CD14-positive monocyte (primary cell): ENCODE data around the gene TMEM222. TPM values are rescaled to one million over a fixed set of nuclear protein-coding genes. Genes with fewer than 3 reads are reported as not detected.
"Not testable (repeated sequence)": the region's sequence is repeated elsewhere in the genome, so short reads cannot be mapped to it uniquely, and the experiment has no call there.

Source experiments
- DNase-seq, 3 donors: peaks; one replicate each; pipeline ENCODE4 v3.0.0-alpha.2; 2011 to 2022
- H2AFZ ChIP-seq: 2 replicates; pipeline ENCODE4 v1.6.0; 2012; ENCODE audit warnings: mild to moderate bottlenecking, low read depth, low read length, inconsistent platforms; ENCODE audit not compliant: insufficient read depth, poor library complexity, severe bottlenecking
- H3K27ac ChIP-seq, 2 donors: 1 replicate in 1 of 2; 2 replicates in 1 of 2; pipeline ENCODE4 v1.5.1; 2012 to 2013; ENCODE audit warnings: low read length in 2 of 2, control low read depth in 1 of 2, inconsistent platforms in 1 of 2, low read depth in 1 of 2, mild to moderate bottlenecking in 1 of 2
- H3K27me3 ChIP-seq, 2 donors: one replicate each; pipeline versions ENCODE4 v1.6.0 to v1.6.1; 2011 to 2013; ENCODE audit warnings: low read length in 2 of 2; ENCODE audit not compliant: control insufficient read depth in 2 of 2, insufficient read depth in 2 of 2
- H3K36me3 ChIP-seq, 2 donors: replicated peaks in 1 of 2; 1 replicate in 1 of 2; 2 replicates in 1 of 2; pipeline versions ENCODE4 v1.5.1 to v1.6.1; 2012 to 2013; ENCODE audit warnings: low read length in 2 of 2, control low read depth in 1 of 2, inconsistent platforms in 1 of 2, mild to moderate bottlenecking in 1 of 2; ENCODE audit not compliant: insufficient read depth in 2 of 2, control insufficient read depth in 1 of 2
- H3K4me1 ChIP-seq, 2 donors: 1 replicate in 1 of 2; 2 replicates in 1 of 2; pipeline versions ENCODE4 v1.5.1 to v1.6.1; 2012 to 2013; ENCODE audit warnings: low read length in 2 of 2, control low read depth in 1 of 2, inconsistent platforms in 1 of 2, mild to moderate bottlenecking in 1 of 2, moderate library complexity in 1 of 2; ENCODE audit not compliant: insufficient read depth in 2 of 2, control insufficient read depth in 1 of 2
- H3K4me2 ChIP-seq: replicated peaks from 2 replicates; pipeline ENCODE3; 2012; ENCODE audit warnings: low read length, moderate library complexity, mild to moderate bottlenecking; ENCODE audit not compliant: poor library complexity, severe bottlenecking; ENCODE audit errors: extremely low read depth
- H3K4me3 ChIP-seq, 3 experiments: fragments of 200-600 bp in 1 of 3; sonication (generic) in 1 of 3; replicated peaks in 1 of 3; 1 replicate in 2 of 3; 2 replicates in 1 of 3; pipeline ENCODE4 v1.5.1; 2011 to 2013; ENCODE audit warnings: low read length in 3 of 3, mild to moderate bottlenecking in 3 of 3, control low read depth in 2 of 3, low read depth in 2 of 3, inconsistent platforms in 1 of 3, moderate library complexity in 1 of 3
- H3K79me2 ChIP-seq: 2 replicates; pipeline ENCODE4 v1.6.0; 2012; ENCODE audit warnings: mild to moderate bottlenecking, control low read depth, inconsistent platforms, low read length, moderate library complexity; ENCODE audit not compliant: insufficient read depth
- H3K9ac ChIP-seq: 2 replicates; pipeline ENCODE4 v1.6.0; 2017; ENCODE audit warnings: low read length, mild to moderate bottlenecking; ENCODE audit not compliant: insufficient read depth, poor library complexity, severe bottlenecking
- H3K9me3 ChIP-seq, 2 donors: replicated peaks in 1 of 2; 1 replicate in 1 of 2; 2 replicates in 1 of 2; pipeline versions ENCODE4 v1.5.1 to v1.6.1; 2012 to 2013; ENCODE audit warnings: low read length in 2 of 2, control low read depth in 1 of 2; ENCODE audit not compliant: control insufficient read depth in 1 of 2, insufficient read depth in 1 of 2
- H4K20me1 ChIP-seq: 2 replicates; pipeline ENCODE4 v1.6.0; 2012; ENCODE audit warnings: mild to moderate bottlenecking, low read length, control low read depth, moderate library complexity; ENCODE audit not compliant: insufficient read depth
- H3K27ac Mint-ChIP-seq, 7 donors: one replicate each; pipeline ENCODE4 v1.8.0; 2020; ENCODE audit warnings: mild to moderate bottlenecking in 7 of 7, mixed read lengths in 7 of 7, moderate library complexity in 6 of 7, inconsistent platforms in 2 of 7
- H3K27me3 Mint-ChIP-seq, 3 donors: one replicate each; pipeline ENCODE4 v1.8.0; 2021 to 2022; ENCODE audit warnings: low read depth in 3 of 3, mild to moderate bottlenecking in 3 of 3, mixed read lengths in 3 of 3, moderate library complexity in 3 of 3, inconsistent platforms in 1 of 3
- H3K36me3 Mint-ChIP-seq, 2 donors: one replicate each; pipeline ENCODE4 v1.8.0; 2020; ENCODE audit warnings: mixed read lengths in 2 of 2, inconsistent platforms in 1 of 2, mild to moderate bottlenecking in 1 of 2
- H3K4me1 Mint-ChIP-seq: one replicate; pipeline ENCODE4 v1.8.0; 2020; ENCODE audit warnings: mild to moderate bottlenecking, mixed read lengths
- H3K4me3 Mint-ChIP-seq, 2 donors: one replicate each; pipeline ENCODE4 v1.8.0; 2020; ENCODE audit warnings: mild to moderate bottlenecking in 2 of 2, mixed read lengths in 2 of 2, moderate library complexity in 1 of 2
- H3K9me3 Mint-ChIP-seq, 7 donors: one replicate each; pipeline ENCODE4 v1.8.0; 2020 to 2022; ENCODE audit warnings: mixed read lengths in 7 of 7, mild to moderate bottlenecking in 6 of 7, moderate library complexity in 6 of 7, inconsistent platforms in 2 of 7
- WGBS: methylation state at CpG from one replicate; pipeline ENCODE4 v1.1.5; 2013; ENCODE audit warnings: missing lambda C conversion rate; ENCODE audit not compliant: insufficient coverage; 5-methylcytosine and 5-hydroxymethylcytosine counted together
- intact Hi-C, 2 donors: fragments of 100-400 bp; cut with micrococcal nuclease; formaldehyde crosslinking; loops; one replicate each; pipeline versions ENCODE4 v1.15.0 to v1.15.1; 2023
- polyA plus RNA-seq, 3 donors: library from polyadenylated mRNA; depleted of rRNA in 1 of 3; unstranded in 2 of 3; stranded (reverse) in 1 of 3; fragments of 300-500 nt in 2 of 3; fragments of >200 nt in 1 of 3; fragmentation: Illumina TruSeq in 2 of 3; gene quantifications; 1 replicate in 2 of 3; 2 replicates in 1 of 3; pipeline ENCODE4 v1.2.3, GENCODE V29; 2012 to 2021
- TF ChIP-seq, protein P1 (sequence below): fragments of 200-600 bp; IDR thresholded peaks from one replicate; pipeline ENCODE4 v1.8.0; 2022; ENCODE audit warnings: antibody characterized with exemption, mild to moderate bottlenecking

TMEM222 gene
- polyA plus RNA-seq, 3 donors: 23.2 to 29.0 (median 24.6) TPM

- Histone ChIP-seq H3K9ac (no peak within 1 kb of the TSS), H4K20me1 (no peaks in the 10 kb centered on the region), H3K36me3 (no peaks in the 10 kb centered on the region), H3K4me3 (no peak within 1 kb of the TSS), H3K4me1 (peaks cover 0 to 6% of the 10 kb centered on the region in 2 donors), H3K27ac (no peak within 1 kb of the TSS), H3K79me2 (no peaks in the 10 kb centered on the region), H3K9me3 (no peaks in the 10 kb centered on the region), H3K27me3 (peaks cover 0 to 8% of the 10 kb centered on the region in 2 donors), H3K4me2 (no peak within 1 kb of the TSS), H2AFZ (no peak within 1 kb of the TSS)
- TF ChIP-seq, protein P1, sequence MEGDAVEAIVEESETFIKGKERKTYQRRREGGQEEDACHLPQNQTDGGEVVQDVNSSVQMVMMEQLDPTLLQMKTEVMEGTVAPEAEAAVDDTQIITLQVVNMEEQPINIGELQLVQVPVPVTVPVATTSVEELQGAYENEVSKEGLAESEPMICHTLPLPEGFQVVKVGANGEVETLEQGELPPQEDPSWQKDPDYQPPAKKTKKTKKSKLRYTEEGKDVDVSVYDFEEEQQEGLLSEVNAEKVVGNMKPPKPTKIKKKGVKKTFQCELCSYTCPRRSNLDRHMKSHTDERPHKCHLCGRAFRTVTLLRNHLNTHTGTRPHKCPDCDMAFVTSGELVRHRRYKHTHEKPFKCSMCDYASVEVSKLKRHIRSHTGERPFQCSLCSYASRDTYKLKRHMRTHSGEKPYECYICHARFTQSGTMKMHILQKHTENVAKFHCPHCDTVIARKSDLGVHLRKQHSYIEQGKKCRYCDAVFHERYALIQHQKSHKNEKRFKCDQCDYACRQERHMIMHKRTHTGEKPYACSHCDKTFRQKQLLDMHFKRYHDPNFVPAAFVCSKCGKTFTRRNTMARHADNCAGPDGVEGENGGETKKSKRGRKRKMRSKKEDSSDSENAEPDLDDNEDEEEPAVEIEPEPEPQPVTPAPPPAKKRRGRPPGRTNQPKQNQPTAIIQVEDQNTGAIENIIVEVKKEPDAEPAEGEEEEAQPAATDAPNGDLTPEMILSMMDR: no peak
- peaks cover 16 to 22% (median 18%) of the 10 kb centered on the region in 3 donors for H3K27me3 Mint-ChIP-seq
- H3K27ac Mint-ChIP-seq: peak within 1 kb of the TSS in 1 of 7 donors; percentile 24
- DNase-seq: no peak
- no peaks in the 10 kb centered on the region for H3K36me3 Mint-ChIP-seq
- peaks cover 6% of the 10 kb centered on the region for H3K4me1 Mint-ChIP-seq
- 26% methylated on average over 41 of the region's 43 CpGs for WGBS
- intact Hi-C loops: no loop called here
- no peaks in the 10 kb centered on the region for H3K9me3 Mint-ChIP-seq
- H3K4me3 Mint-ChIP-seq: peak within 1 kb of the TSS in 1 of 2 donors; percentile 57
Observed at GRCh38 chr1:27383039-27383605, 61.2 kb downstream of the TMEM222 start, which contains the start of gene CD164L2. TSS of gene CD164L2 (minus strand) at chr1:27383333. CDS start at chr1:27383239, 94 bp downstream.

GRCh38 chr1:27383661-27384060 is 61.7 kb downstream of the TMEM222 start:
- Histone ChIP-seq H2AFZ (no peak overlapping the region), H4K20me1 (no peaks in the 10 kb centered on the region), H3K4me2 (no peak overlapping the region), H3K4me3 (no peak overlapping the region), H3K27me3 (peaks cover 0 to 8% of the 10 kb centered on the region in 2 donors), H3K9me3 (no peaks in the 10 kb centered on the region), H3K79me2 (no peaks in the 10 kb centered on the region), H3K36me3 (no peaks in the 10 kb centered on the region), H3K4me1 (peaks cover 0 to 6% of the 10 kb centered on the region in 2 donors), H3K9ac (no peak overlapping the region), H3K27ac (no peak overlapping the region)
- WGBS: 91% methylated on average over 13 of the region's 13 CpGs
- no peaks in the 10 kb centered on the region for H3K36me3 Mint-ChIP-seq
- TF ChIP-seq, protein P1: no peak
- peaks cover 6% of the 10 kb centered on the region for H3K4me1 Mint-ChIP-seq
- intact Hi-C loops: no loop called here
- DNase-seq: no peak
- no peaks in the 10 kb centered on the region for H3K9me3 Mint-ChIP-seq
- H3K27me3 Mint-ChIP-seq: peaks cover 16 to 23% (median 18%) of the 10 kb centered on the region in 3 donors
- H3K4me3 Mint-ChIP-seq: peak overlapping the region in 1 of 2 donors; percentile 57
- peak overlapping the region in 1 of 7 donors; percentile 24 for H3K27ac Mint-ChIP-seq

DNA sequence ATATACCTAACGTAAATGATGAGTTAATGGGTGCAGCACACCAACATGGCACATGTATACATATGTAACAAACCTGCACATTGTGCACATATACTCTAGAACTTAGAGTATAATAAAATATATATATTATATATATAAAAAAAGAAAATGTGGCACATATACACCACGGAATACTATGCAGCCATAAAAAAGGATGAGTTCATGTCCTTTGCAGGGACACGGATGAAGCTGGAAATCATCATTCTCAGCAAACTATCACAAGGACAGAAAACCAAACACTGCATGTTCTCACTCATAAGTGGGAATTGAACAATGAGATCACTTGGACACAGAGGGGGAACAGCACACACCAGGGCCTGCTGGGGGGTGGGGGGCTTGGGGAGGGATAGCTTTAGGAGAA is 62.8 kb downstream of the TMEM222 start:
- H3K36me3 Mint-ChIP-seq, intact Hi-C loops, H3K4me3 Mint-ChIP-seq, H3K27ac ChIP-seq, H3K79me2 ChIP-seq, H3K27me3 ChIP-seq, DNase-seq, H3K9me3 ChIP-seq, H3K4me1 Mint-ChIP-seq, H3K4me2 ChIP-seq, H3K4me1 ChIP-seq, H3K4me3 ChIP-seq, H2AFZ ChIP-seq, H3K9ac ChIP-seq, H4K20me1 ChIP-seq, H3K9me3 Mint-ChIP-seq, H3K36me3 ChIP-seq, H3K27ac Mint-ChIP-seq: not testable (repeated sequence)
- H3K27me3 Mint-ChIP-seq: peaks cover 16 to 23% (median 21%) of the 10 kb centered on the region in 3 donors
- no CpG with 5 or more reads among the region's 3 CpGs for WGBS
